ENCODE data around the gene FAM118B. TPM values are rescaled to one million over a fixed set of nuclear protein-coding genes. Genes with fewer than 3 reads are reported as not detected.

The FAM118B gene
- total and polyA plus RNA-seq, 10 donors = 5.5 to 32.3 (median 17.5) TPM

DNA sequence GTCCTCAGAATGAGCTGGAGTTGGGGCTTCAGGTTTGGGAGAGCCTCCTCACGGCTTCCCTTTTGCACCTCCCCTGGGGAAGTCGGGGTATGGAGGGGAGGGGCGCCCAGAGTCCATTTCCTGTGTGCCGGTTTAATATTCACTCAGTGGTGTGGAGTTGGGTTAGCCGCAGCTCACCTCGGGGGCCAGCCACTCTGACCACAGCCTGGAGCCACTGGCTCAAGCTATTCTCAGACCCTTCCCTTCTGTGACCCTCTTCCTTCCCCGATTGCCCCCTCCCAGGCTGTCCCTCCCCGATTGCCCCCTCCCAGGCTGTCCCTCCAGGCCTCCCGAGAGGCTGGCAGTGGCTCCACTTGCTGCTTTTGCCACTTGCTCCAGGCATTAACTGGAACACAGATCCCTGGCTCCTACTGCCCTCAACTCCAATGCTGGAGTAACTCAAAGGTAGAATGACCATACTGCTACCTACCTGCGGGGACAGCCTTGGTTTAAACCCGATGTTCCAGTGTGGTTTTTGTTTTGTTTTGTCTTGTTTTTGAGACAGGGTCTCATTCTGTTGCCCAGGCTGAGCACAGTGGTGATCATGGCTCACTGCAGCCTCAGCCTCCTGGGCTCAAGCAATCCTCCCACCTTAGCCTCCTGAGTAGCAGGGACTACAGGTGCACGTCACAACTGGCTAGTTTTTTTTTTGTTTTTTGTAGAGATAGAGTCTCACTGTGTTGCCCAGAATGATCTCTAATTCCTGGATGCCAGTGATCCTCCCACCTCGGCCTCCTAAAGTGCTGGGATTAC is 29.4 kb upstream of the FAM118B start:
- no peak overlapping the region for H3K4me3 ChIP-seq
- peaks cover 0 to 11% (median 3%) of the 10 kb centered on the region in 8 donors for H3K9me3 ChIP-seq
- H3K27me3 ChIP-seq (replicated peaks in 1 of 7) = no peaks in the 10 kb centered on the region
- no peak overlapping the region for H3K27ac ChIP-seq
- TF ChIP-seq POLR2A (IDR thresholded peaks at IDR 0.05) = no peak
- no peak for TF ChIP-seq CTCF (IDR thresholded peaks at IDR 0.05 in 8 of 11, conservative IDR thresholded peaks at IDR 0.05 in 3 of 11)
- TF ChIP-seq POLR2AphosphoS5 (IDR thresholded peaks at IDR 0.05) = no peak
- 62 to 72% (median 63%) methylated on average over 10 to 13 of the region's 13 CpGs for WGBS, 5 donors
- H3K36me3 ChIP-seq = peaks cover 0 to 23% (median 0%) of the 10 kb centered on the region in 6 donors
- intact Hi-C loops (cut with DNase I; ENCODE audit: low total_unique reads) = no loop called here
- DNase-seq = peak; percentile 41
- no peaks in the 10 kb centered on the region for H3K4me1 ChIP-seq

- intact Hi-C loops (cut with DNase I; ENCODE audit: low total_unique reads) = no loop called here
- WGBS, 5 donors = 70 to 80% (median 74%) methylated on average over 10 to 11 of the region's 11 CpGs
- Histone ChIP-seq H3K4me1 (no peaks in the 10 kb centered on the region), H3K9me3 (peaks cover 0 to 11% (median 3%) of the 10 kb centered on the region in 8 donors), H3K27me3 (replicated peaks in 1 of 7) (no peaks in the 10 kb centered on the region), H3K27ac (no peak overlapping the region), H3K4me3 (no peak overlapping the region), H3K36me3 (peaks cover 0 to 27% (median 0%) of the 10 kb centered on the region in 6 donors)
- no peak for TF ChIP-seq CTCF (IDR thresholded peaks at IDR 0.05 in 8 of 11, conservative IDR thresholded peaks at IDR 0.05 in 3 of 11)
- peak; percentile 52 for DNase-seq
Observed at GRCh38 chr11:126182787-126183445, 28.7 kb upstream of the FAM118B start.

GRCh38 chr11:126185259-126186024 is 26.1 kb upstream of the FAM118B start:
- 86 to 94% (median 89%) methylated on average over 25 to 26 of the region's 26 CpGs for WGBS, 5 donors
- peak; percentile 48 for DNase-seq
- peaks cover 0 to 7% (median 2%) of the 10 kb centered on the region in 8 donors for H3K9me3 ChIP-seq
- no peak overlapping the region for H3K27ac ChIP-seq
- H3K27me3 ChIP-seq (replicated peaks in 1 of 7) = no peaks in the 10 kb centered on the region
- H3K4me1 ChIP-seq = peaks cover 0 to 12% (median 2%) of the 10 kb centered on the region in 6 donors
- intact Hi-C loops (cut with DNase I; ENCODE audit: low total_unique reads) = no loop called here
- no peak for TF ChIP-seq POLR2AphosphoS5 (IDR thresholded peaks at IDR 0.05)
- no peak for TF ChIP-seq POLR2A (IDR thresholded peaks at IDR 0.05)
- TF ChIP-seq CTCF (IDR thresholded peaks at IDR 0.05 in 8 of 11, conservative IDR thresholded peaks at IDR 0.05 in 3 of 11) = no peak
- H3K4me3 ChIP-seq = no peak overlapping the region
- peaks cover 0 to 48% (median 0%) of the 10 kb centered on the region in 6 donors for H3K36me3 ChIP-seq

All from spleen (tissue), 11 donors.